Choroid plexus epithelial cell (primary cell): ENCODE data around the gene HSPA12A.

Experiments
- DNase-seq: peaks from one replicate; pipeline ENCODE4 v3.0.0-alpha.2; 2010; ENCODE audit warnings: low read depth
- H3K4me3 ChIP-seq: 2 replicates; pipeline ENCODE4 v1.5.1; 2011; ENCODE audit warnings: low read depth, mild to moderate bottlenecking, control low read depth, low read length, moderate library complexity
- CTCF ChIP-seq: conservative IDR thresholded peaks from 2 replicates; pipeline ENCODE4 v1.5.1; 2011; ENCODE audit warnings: low read depth, mild to moderate bottlenecking, control low read depth, inconsistent platforms, low read length, moderate library complexity

The HSPA12A gene

GRCh38 chr10:116688241-116688711 is 54.1 kb downstream of the HSPA12A start:
- no peak overlapping the region for H3K4me3 ChIP-seq
- TF ChIP-seq CTCF: no peak
- DNase-seq: peak; percentile 75

GRCh38 chr10:116687633-116688032 is 54.7 kb downstream of the HSPA12A start:
- H3K4me3 ChIP-seq: no peak overlapping the region
- TF ChIP-seq CTCF: no peak
- DNase-seq: no peak

- H3K4me3 ChIP-seq: no peak overlapping the region
- no peak for DNase-seq
- TF ChIP-seq CTCF: no peak
Observed at GRCh38 chr10:116686632-116687031, 55.7 kb downstream of the HSPA12A start.

GRCh38 chr10:116685807-116686206 is 56.6 kb downstream of the HSPA12A start:
- no peak overlapping the region for H3K4me3 ChIP-seq
- no peak for TF ChIP-seq CTCF
- no peak for DNase-seq

GRCh38 chr10:116684781-116685180 is 57.6 kb downstream of the HSPA12A start:
- no peak for TF ChIP-seq CTCF
- no peak for DNase-seq
- H3K4me3 ChIP-seq: no peak overlapping the region

- no peak for TF ChIP-seq CTCF
- DNase-seq: no peak
- H3K4me3 ChIP-seq: no peak overlapping the region
Observed at GRCh38 chr10:116683821-116684220, 58.5 kb downstream of the HSPA12A start.

GRCh38 chr10:116683166-116683565 is 59.2 kb downstream of the HSPA12A start:
- H3K4me3 ChIP-seq: no peak overlapping the region
- no peak for DNase-seq
- TF ChIP-seq CTCF: no peak
